ENCODE data around the gene FERMT2.

The FERMT2 gene, protein sequence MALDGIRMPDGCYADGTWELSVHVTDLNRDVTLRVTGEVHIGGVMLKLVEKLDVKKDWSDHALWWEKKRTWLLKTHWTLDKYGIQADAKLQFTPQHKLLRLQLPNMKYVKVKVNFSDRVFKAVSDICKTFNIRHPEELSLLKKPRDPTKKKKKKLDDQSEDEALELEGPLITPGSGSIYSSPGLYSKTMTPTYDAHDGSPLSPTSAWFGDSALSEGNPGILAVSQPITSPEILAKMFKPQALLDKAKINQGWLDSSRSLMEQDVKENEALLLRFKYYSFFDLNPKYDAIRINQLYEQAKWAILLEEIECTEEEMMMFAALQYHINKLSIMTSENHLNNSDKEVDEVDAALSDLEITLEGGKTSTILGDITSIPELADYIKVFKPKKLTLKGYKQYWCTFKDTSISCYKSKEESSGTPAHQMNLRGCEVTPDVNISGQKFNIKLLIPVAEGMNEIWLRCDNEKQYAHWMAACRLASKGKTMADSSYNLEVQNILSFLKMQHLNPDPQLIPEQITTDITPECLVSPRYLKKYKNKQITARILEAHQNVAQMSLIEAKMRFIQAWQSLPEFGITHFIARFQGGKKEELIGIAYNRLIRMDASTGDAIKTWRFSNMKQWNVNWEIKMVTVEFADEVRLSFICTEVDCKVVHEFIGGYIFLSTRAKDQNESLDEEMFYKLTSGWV

DNA sequence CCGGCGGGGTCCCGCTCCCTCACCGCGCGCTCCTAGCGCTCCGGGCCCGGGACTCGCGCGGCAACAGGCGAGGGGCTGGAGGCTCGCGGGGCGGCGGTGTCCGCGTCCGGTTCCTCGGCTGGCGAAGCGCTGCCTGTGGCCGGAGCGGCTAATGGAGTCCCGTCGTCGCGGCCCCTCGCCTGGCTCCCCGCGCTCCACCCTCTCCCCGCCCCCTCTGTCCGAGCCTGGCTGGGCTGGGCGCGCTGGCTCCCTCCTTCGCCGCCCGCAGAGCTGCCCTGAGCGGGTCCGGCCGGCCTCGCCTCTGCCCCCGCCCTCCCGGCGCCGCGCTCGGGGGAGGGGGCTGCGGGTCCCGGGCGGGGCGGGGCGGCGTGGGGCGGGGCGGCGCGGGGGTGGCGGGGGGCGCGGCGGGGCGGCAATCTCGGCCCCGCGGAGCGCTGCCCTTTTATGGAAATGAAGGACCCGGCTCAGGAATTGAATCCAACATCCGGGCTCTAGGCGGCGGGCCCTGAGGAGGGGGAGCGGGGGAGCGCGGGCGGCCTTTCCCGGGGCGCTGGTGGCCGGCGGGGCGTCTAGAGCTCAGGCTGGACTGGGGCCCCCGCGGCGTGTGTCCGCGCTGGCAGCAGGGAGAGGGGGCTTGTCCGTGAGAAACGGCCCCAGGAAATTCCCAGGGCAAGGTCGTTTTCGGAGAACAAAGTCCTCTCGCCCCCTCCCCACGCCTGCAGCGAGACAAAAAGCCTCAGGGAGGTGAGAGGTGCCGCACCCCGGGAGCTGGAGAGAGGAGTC, at the start of gene FERMT2:
Gene FERMT2 (minus strand): TSS at position 153 of the 783 bp plus-strand sequence. CDS start 482 bp downstream, outside the sequence.
- peak; percentile 77 for DNase-seq (ENCODE audit: low read depth)

DNA sequence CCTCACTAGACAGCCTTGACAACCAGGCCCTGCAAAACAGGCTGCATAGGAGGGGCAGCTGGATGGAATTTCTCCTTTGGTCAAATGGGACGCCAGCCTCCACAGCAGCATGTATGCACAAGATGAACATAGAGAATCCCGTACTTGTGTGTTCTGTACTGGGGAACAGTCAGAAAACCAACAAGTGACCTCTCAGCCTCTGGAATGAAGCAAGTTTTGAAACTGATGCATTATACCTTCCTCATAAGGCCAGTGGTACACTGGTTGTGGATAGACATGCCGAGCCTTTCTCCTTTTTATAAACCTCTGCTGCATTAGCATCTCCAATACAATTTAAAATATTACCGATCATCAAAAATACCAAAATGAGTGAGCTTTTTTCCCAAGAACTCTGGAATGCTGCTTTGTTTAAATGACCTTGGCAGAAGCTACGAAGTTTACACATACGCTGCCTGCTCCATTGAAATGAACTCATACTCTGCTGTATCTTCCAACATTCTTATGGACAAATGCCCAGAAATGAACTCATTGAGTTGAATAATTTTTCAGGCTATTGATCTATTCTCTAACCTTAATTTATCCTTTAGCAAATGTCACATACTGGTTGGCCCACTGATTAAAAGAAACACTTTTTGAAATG, 47.6 kb upstream of the FERMT2 start:
- DNase-seq (ENCODE audit: low read depth) = peak; percentile 83

DNA sequence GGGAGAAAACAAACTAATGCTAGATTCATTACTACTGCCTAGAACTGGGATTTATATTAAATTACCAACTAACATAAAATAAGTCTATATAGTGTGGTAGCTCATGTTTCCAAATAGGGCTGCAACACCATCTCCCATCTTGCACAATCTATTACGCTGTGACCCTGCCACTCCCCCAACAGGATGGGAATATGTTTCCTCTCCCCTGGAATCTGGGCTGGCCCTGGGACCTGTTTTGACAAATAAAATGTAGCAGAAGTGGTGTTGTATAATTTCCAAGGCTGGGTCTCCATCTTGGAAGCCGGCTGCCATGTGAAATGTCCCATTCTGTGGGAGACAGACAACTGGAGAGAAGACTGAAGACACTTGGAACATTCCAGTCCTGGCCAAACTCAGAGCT, 45.6 kb upstream of the FERMT2 start:
- DNase-seq (ENCODE audit: low read depth) = no peak

DNA sequence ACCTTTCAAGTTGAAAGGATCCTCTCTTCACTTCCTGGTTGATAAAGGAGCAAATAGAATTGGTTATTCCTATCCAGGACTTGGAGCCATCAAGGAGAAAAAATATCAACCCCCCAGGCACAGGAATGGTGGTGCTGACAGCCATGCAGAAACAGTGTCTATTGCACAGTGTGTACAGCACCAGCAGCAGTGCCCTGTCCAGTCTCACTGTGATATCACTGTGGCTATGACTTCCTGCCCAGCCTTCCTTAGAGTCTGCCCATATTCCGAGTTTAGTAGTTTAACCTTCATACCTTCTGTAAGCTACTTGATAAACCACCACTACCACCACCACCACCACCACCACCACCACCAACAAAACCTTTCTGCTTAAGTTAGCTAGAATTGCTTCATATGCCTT, 45.1 kb upstream of the FERMT2 start:
- no peak for DNase-seq (ENCODE audit: low read depth)

DNA sequence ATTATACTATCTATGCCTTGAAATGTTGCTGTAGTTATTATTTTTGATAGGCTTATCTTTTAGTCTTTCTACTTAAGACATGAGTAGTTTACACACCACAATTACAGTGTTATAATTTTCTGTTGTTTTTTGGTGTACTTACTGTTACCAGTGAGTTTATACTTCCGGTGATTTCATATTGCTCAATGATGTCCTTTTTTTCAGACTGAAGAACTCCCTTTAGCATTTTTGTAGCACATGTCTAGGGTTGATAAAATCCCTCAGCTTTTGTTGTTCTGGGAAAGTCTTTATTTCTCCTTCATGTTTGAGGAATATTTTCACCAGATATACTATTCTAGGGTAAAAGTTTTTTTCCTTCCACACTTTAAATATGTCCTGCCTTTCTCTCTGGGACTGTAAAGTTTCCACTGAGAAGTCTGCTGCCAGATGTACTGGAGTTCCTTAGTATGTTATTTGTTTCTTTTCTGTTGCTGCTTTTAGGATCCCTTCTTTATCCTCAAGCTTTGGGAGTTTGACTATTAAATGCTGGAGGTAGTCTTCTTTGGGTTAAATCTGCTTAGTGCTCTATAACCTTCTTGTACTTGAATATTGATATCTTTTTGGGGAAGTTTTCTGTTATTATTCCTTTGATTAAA, 41.5 kb upstream of the FERMT2 start:
- DNase-seq (ENCODE audit: low read depth) = no peak

DNA sequence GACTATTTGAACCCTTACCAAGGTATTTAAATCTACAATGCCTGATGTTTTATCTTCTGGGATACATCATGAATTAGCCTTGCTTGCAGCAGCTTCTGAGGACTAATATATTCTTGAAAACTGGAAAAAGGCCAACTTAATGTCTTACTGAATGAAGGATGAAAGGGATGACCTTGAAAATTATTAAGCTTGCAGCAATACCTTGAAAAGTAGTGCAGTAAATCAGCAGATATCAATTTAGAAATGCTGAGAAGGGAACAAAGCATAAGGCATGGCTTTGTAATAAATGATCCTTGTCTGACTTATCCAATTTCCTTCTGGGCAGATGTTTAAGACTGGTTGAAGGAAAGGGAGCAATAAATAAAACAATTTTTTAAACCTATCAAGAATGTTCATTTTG, 37.3 kb upstream of the FERMT2 start:
- no peak for DNase-seq (ENCODE audit: low read depth)

DNA sequence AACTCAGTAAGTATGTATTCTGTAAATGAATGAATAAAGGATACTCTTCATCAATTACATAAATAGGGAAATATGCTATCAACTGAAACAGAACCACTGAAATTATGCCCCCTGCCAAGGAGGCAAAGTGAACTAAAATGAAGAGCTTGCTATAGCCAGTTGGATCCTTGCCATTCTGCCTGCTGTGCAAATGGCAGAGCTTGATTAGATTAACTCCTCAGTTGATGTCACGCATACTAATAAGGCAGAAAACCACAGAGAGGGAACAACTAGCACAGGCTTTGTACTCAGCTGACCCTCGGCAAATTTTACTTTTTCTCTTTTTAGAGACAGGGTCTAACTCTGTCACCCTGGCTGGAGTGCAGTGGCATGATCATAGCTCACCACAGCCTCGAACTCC, 36.7 kb upstream of the FERMT2 start:
- DNase-seq (ENCODE audit: low read depth) = no peak

DNA sequence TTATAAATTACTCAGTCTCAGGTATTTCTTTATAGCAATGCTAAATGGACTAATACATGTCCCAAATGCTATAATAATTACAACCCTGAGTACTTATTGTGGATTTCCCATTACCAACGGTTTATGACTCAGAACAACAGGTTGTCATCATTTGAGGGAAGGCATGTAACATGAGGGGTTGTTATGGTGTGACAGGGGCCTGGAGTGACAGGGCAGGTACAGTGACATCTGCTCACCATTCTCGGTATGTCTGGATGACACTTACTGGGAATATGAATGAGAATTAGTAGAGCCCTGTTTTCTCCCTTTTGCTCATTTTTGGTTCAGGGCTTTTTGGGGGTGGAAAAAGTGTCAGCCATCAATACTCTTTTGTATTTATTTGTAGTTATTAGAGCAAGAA, 36.2 kb upstream of the FERMT2 start:
- DNase-seq (ENCODE audit: low read depth) = no peak

DNA sequence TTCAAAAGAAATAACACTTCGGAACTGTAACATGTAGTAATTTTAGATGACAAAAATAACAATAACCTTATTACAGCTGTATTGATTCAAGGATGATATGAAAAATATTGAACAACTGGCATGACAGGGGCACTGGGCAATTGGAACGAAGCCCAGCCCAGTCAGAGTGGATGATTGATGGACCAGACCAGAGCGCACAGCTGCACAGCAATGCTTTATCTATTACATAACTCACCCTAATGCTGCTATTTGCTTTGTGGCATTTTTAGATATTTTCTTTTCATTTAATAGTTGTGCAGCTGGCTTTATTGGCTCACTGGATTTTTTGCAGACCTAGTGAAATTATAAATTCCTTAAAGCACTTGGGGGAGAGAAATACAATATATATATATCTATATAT, 26.9 kb upstream of the FERMT2 start:
- no peak for DNase-seq (ENCODE audit: low read depth)

DNA sequence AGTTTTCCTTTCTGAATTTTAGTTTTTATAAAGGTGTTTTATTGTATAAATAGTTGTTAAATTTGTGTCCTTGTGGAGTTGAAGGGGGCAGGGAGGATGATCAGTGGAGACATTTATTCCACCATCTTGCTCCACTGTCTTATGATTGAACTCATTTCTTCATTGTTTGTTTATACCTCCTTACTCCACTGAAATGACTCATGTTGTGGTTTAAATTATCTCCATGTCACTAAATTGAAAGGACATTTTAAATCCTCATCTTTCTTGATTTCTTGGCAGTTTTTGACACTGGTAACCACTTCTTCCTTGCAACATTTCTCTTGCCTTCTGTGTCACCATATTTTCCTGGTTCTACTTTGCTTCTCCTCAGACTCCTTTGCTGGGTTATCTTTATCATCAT, 23.6 kb upstream of the FERMT2 start:
- no peak for DNase-seq (ENCODE audit: low read depth)

DNA sequence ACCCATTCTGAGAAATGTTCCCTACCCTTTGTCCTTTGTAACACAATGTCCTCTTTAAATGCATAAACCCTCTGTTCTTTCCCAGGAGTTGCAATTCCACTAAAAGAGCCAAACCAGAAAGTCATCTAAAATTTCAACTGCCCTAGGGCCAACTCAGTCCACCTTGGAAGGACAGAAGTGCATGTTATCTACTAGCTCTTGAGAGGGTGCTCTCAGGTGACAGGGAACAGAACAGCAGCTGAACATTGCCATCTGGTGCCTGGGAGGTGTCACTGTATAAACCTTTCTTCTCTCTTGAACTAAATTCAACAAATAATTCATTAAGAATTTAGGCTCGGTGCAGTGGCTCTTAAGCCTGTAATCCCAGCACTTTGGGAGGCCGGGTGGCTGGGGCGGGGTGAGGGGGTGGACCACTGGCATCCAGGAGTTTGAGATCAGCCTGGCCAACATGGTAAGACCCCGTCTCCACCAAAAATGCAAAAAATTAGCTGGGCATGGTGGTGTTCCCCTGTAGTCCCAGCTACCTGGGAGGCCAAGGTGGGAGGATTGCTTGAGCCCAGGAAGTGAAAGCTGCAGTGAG, 10.3 kb upstream of the FERMT2 start:
- peak; percentile 42 for DNase-seq (ENCODE audit: low read depth)

DNA sequence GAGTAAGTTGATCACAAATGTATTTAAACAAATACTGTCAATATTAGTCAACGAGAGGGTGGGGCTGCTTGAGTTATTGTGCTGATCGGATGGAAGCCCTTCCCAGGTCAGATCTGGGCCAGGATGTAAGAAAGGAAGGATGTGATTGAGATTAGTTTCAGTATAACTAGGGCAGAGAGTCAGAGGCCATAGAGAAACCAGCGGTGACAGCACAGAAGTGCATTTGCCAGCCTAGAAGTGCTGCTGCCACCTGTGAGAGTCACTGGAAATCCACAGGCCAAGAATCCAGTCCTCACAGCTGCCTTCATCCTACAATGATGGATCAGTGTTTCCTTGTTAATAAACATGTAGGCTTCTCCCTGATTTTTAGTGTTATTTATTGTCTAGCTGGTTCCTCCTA, 9.8 kb upstream of the FERMT2 start:
- no peak for DNase-seq (ENCODE audit: low read depth)

DNA sequence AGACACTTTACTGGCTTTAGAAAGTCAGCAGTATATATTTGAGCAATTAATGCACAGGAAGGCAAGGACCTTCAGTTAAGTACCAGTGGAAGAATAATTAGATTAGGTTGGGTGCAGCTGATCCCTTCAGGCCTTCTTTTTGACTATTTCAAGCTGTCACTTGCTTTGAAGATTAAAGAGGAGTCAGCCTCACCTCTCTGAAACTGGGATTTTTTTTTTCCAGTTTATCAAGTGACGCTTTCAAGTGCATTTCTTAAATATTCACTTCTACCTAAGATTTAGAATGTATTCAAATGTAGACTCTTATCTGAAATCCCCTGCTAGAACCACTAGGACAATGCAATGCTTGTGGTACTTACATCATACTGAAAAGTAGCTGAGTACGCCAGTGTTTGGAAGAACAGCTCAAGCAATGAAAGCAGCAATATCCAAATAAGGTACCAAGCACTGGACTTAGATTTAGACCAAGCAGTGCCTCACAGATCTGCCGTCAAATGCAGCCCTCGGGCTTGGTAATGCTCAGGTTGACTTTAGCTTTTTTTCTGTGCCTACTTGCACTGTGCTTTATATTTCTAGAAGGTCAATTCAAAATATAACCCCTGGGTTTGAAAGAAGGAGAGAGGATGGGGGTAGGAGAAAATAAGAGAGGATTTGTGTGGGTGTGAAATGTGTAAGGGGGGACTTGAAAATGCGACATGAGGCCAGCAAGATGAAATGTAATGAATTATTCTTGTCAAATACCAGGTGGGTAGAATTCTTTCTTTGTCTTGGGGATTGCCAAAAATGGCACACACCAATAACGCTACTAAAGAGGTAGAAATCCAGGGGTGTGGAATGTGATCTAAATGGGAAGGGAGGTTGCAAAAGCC, 3.7 kb upstream of the FERMT2 start:
- DNase-seq (ENCODE audit: low read depth) = no peak

DNA sequence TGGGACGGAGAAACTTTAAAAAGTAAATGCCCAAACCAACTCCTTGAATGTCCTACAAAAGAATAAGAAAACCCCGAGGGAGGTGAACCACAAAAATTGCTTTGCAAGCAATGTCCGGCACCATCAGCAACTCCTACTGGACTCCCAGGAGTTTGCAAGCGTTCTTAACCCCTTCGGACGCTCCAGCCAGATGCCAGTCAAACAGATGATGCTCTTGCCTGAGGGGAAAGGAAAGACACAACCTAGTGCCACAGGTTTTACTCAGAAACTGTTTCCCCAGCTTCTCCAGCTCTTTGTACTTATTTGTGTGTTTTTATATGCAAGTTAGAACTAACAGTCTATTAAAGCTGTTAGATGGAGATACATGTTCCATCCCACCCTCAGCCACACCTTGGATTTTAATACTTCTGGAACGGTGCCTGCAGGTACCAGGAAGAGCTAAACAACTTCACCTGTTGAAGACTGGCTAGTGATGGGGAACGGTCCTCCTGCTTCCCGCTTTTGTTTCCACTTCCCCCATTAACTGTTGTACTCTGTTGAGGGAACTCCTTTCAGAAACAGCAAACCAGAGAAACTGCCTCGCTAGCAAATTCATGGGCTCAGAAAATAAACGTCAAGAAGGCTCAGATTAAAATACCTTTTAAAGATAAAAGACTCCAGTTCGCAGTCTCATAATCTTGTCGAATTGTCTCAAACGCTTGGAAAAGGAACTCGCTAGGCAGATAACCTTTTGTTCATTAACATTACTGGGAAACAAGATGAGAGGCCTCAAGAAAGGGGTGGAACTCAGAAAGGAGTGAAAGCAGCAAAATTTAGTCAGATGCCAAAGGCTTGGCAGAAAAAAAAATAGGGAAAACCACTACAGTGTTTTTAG, 1.1 kb upstream of the FERMT2 start:
- peak; percentile 76 for DNase-seq (ENCODE audit: low read depth)

DNA sequence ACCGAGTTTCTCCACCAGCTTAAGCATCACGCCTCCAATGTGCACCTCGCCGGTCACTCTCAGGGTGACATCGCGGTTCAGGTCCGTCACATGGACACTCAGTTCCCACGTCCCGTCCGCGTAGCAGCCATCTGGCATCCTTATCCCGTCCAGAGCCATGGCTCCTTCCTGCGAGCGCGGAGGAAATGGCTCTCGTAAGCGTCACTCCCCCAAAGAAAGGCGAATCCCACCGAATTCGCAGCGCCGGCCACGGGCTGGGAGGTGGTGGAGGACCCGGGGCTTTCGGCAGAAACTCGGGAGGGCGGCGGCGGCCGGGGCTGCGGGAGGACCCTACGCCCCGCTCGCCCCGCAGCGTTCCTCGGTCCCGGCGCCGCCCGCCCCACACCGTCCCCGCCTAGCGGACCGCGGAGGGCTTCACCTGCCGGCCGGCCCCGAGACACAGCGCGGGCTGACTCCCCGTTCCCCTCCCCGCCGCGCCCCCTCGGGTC, 396 bp downstream of the FERMT2 start:
- peak; percentile 25 for DNase-seq (ENCODE audit: low read depth)

DNA sequence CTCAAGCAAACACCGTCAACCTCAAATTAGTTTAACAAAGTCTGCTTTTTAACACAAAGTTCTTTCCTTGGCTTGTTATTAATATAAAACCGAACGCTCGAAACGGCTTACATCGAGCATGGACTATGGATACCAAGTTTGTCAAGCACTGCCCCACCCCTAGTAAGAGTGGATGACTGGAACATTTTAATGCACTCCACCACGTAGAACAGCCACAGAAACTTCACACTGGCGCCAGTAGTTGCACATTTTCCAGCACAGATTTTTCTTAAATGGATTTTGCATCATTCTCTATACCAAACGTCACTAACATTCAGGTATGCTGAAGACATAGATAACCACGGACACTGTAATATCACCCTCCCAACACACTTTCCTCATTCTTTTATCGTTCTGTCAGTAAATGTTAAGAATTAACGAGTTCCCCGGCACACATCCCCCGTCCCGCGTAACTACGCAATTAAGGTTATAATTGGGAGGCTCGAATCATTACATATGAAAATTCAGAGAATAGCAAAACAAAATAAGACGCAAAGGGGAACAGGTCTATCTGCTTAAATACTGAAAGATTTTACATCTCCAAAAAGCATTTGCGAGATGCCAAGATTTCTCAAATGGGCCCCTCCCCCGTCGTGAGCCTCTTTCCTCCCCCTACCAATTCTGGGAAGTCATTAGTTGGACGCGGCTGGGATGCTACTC, 990 bp downstream of the FERMT2 start:
- peak; percentile 41 for DNase-seq (ENCODE audit: low read depth)

DNA sequence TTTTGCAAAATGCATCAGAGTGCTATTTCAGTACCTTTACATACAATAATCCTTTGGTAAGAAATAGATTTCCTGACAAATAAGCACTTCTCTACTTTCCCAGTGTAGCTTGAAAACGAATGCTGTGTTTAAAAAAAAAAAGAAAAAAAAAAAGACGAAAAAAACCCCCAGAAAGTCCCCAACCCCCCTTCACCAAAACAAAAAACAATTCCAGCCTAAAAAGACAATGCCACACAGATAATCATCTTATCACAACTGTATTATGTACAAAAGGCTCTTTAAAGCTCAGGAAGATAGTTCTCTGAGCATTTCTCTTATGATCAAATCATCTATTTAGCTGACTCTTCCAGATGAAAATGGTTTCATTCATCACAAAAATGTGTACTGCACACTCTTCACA, 1.6 kb downstream of the FERMT2 start:
- DNase-seq (ENCODE audit: low read depth) = no peak

DNA sequence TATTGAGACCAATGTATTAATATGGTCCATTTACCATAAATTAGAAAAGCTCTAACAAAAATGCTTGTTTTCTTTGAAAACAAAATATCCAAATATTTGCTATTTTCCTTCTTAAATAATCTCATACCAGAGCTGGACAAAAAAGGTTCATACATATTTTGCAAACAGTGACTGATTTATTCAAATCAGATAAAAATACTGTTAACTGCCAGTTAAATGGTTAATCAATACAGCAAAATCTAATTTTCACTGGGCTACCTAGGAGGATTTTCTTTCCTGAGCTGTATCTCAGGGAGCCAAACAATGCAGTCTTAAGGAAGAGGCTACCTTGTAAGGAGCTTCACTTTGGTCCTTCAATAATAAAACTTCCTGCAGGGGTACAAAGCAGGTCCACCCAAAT, 2.0 kb downstream of the FERMT2 start:
- no peak for DNase-seq (ENCODE audit: low read depth)

DNA sequence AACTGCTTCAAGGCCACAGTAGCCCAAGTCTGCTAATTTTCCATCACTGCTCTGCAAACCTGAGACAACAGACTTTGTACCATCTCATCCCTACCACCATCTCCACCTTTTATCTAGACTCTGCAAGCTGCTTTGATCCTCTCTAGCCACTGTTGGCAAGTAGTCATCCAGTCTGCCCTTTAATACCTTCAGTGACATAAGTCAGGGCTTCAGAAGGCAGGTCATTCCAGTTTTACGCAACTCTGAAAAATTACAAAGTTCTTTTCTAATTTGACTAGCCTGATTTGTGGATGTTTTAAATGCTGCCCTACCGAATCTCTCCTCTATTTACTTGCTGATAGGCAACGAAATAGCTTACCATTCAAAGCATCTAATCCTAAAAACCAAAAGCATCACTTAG, 2.8 kb downstream of the FERMT2 start:
- DNase-seq (ENCODE audit: low read depth) = no peak

Data from stromal cell of bone marrow (primary cell).